HG03103 (cell line): Measurements from ENCODE around the gene PYGO2.

ENCODE experiments used
- ATAC-seq: cut with Tn5 transposase; IDR thresholded peaks from one replicate; pipeline ENCODE4 v1.9.1; 2021; ENCODE audit warnings: low read depth; ENCODE audit not compliant: unreplicated experiment

Gene PYGO2

DNA sequence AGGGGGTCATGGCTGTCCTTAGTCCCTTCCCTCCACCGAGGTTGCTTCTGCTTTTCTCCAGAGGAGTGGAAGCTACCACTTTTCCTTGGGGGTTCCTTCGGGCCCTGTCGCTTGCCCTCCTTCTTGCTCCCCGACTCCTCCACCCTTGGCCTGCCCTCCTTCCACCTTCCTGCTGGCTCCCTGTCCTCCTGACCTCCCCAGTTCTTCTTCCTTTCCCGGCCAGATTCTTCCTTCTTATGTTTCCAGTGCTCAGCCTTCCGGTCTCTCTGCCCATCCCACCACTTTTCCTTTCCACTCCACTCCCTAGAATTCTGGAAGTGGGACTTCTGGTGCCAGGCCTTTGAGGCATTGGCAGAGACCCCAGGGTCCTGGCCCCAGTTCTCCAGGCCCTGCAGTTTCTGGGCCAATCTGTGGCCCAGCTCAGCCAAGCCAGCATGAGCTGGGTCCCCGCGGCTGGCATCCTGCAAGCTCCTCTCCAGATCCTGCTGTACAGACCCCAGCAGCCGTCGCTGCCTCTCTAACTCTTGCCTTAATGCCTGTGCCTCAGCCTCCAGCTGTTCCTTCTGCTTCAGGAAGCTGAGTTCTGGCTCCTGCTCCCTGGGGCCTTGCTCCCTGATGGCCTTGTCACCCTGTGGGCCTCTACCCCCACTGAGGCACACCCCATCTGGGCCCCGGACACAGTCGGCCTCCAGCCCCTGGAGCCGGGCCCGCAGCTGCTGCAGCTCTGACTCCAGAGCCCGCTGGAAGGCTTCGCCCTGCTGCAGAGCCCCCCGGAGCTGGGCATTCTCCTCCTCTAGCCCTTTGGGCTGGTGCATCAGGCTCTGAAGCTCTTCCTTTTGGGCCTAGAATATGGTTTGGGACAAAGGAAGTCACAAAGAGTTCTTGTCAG, 15.4 kb downstream of the PYGO2 start:
- no peak for ATAC-seq

DNA sequence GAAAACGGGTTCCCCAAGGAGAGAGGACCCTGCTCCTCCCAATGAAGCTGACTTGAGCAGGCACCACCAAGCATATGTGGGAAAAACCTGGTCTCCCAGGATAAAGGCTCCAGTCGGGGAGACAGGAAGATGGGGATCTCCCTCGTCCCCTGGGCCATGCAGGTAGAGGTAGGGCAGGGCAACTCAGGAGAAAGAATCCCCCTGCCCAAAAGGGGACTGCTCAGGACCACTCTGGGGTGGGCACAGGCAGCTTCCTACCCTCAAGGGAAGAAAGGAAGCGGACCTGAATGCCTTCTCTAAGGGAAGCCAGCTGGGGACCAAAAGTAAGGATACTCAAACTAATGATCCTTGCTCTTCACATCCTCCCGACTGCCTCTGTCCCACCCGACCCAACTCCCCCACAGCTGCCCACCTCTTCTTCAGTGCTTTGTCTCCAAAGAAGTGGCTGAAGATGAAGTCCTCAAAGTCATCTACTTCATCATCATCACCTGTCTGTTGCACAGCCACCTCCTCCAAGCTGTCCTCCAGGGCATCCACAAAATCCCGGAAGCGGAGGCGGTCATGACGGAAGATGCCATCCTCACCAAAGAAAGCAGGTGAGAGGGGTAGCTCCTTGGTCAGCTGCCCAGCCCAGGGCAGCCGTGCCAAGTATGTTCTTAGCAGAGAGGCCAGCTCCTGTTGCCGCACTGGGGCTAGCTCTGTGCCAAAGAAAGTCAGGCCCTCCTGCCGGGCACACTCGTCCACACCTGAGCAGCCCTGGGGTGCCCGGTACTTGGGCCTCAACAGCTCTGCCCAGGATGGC, 16.2 kb downstream of the PYGO2 start:
- ATAC-seq, result no peak

DNA sequence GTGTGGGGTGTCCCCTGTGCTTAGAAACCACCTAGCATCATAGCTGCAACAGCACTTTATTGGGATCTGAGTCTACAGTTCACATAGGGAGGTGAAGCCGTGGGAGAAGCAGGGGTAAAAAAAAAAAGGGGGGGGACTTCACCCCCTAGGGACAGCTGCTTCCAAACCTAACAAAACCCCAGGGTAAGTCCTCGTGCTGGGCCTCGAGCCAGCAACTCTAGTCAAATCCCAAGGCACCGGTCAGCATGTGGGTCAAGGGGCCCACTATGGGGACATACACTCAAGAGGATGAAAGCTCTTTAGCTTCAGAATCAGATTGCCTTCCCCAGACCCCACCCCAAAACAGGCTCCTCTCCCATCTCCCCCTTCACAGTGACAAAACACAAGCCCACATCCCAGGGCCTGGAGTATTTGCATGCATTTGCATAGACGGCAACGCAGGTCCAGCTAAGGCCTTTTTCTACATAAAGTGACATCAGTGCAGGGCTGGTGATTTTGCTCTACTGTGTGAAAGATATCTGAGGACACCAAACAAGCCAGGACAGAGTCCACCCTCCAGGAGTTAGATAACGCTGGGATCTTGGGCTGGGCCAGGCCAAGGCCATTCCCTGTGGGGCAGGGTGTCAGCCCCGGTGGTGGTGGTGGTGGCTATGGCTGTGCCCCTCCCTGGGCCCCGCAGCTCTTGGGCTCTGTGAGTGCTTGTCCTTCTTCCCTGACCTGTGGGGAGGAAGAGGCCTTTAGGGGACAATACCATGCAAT, 17.0 kb downstream of the PYGO2 start:
- ATAC-seq, result no peak

DNA sequence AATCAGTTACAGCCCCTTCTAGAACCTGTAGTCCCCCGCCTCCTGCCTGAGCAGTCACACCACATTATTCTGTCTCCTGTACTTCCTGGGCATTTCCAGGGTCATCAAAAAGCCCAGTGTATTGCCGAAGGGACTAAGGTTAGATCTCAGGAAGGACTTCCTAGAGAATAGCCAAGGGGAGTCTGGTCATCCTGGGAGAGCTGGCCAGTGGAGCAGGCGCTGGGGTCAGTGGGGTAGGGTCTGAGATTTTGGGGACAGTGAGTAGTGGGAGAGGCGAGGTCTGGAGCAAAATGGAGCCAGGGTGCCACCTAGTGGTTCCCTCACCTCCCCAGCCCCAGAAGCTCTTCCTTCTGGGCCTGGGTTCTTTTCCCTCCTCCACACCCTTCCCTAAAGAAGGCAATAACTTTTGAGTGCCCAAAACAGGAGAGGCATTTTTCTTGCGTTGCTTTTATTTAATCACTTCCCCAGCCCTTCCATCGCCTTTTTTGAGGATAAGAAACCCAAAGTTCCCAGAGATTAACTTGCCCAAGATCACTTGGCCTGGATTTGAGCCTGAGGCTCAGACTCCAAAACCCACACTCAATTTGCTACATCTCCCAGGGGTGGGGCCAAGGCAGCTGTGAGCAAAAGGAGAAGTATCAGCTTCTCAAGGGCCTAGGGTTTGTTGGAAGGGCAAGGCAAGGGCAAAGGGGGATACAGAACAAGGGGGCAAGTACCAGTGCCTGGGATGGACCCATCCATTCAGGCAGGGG, 17.8 kb downstream of the PYGO2 start:
- no peak for ATAC-seq

DNA sequence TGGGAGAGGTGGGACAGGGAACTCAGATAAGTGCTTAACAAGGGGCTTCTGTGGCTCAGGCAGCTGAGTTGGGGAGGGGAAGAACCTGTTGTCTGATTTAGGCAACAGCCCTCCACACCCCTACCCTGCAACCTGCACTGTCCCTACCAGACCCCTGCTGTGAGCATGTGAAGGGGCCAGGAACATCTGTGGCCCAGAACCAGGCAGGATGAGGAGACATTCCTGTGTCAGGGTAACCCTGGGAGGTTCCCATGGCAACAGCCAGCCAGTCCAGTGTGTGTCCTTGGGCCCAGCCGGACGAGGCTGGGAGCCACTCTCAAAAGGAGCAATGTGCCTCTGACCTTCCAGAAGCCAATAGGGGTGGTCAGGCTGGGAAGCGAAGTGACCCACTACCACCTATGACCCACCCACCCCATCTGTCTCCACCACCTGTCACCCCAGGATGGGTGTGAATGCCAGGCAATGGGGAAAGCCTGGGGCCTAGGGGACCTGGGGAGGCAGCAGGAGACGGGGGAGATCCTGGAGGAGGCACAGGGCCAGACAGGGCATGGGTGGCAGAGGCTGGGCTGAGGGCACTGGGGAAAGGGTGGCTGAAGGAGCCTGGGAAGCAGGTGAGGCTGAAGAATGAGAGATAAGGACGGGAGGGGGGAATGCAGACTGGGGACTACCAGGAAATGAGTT, 20.1 kb downstream of the PYGO2 start:
- no peak for ATAC-seq

DNA sequence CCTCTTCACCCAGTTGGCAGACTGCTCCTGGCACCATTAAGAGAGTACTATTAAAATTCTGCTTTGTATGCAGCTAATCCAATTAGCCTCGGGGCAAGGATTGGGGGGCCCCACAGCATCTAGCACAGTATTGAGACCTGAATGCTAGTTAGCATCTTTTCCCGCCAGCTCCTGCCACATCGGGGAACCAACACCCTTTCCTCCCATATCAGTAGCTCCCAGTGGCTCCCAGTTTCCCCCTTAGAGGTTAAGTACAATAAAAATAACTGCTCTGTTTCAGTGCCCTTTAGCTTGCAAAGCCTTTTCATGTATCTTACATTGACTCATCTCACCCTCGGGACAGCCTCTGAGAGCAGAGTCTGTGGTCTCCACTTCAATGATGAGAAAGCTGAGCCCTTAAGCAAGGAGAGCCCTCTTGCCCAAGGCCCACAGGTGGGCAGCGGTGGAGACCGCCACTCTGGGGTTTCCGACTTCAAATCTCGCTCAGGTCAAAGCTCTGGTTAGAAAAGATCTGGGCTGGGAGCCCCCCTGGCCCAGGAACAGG, 20.9 kb downstream of the PYGO2 start:
- no peak for ATAC-seq

DNA sequence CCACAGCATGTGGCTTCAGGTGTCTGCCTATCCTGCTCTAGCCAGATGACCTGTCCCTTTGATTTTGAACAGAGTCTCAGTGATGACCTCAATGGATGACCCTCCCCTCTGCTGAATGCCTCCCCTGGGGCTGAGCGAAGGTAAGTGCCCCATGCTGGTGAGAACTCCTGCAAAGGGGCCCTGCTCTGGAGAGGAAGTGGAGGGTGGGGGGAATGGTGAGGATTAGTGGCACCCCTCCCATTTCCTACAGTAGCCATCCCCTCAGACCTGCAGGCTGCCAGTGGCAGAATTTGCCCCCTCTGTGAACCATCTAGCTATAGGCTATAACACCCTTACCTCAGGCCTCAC, 21.4 kb downstream of the PYGO2 start:
- no peak for ATAC-seq

DNA sequence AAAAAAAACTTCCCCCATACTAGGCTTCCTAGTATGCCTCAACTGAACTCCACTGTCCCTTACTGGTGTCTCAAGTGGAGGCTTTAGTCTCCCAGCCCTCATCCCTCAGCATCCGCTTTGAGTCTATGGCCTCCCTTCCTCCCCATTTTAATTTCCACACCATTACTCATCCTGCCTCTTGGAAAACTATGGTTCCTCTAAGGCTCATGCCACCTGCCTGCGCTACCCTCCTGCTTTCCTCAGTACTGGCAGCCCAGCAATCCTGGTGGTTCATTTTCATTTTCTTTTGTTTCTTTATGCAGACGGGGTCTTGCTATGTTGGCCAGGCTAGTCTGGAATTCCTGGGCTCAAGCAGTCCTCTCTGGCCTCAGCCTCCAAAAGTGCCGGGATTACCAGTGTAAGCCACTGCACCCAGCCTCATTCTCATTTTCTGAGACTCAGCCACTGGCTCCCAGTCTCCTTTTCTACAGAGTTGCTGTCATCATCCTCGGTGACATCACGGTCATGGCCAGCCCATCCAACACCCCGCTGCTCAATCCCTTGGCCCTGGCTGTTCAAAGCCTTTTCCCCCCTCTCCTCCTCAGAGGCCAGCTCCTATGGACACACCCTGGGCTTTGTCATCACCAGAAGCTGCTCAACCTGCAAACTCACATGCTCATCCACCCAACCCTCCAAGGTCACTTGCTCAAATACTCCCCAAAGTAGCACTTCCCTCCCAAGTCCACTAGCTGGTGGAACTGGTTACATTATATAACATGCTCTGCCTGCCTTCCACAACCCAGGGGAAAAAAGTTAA, 22.8 kb downstream of the PYGO2 start:
- no peak for ATAC-seq

DNA sequence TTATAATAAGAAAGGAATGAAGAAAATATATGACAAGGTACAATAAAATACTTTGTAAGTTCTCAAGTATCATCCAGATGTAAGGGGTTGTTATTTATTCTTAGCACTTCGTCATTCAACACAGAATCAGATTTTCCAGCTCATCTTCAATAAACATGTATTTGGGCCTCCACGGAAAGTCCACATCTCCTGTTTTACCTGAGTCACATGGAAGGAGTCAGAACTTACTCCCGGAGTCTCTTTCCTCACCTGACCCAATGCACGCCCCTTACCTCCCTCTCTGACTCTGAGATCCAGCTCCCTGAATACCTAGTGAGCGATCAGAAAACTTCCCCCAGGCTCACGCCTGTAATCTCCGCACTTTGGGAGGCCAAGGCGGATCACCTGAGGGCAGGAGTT, 23.6 kb downstream of the PYGO2 start:
- ATAC-seq, result no peak

DNA sequence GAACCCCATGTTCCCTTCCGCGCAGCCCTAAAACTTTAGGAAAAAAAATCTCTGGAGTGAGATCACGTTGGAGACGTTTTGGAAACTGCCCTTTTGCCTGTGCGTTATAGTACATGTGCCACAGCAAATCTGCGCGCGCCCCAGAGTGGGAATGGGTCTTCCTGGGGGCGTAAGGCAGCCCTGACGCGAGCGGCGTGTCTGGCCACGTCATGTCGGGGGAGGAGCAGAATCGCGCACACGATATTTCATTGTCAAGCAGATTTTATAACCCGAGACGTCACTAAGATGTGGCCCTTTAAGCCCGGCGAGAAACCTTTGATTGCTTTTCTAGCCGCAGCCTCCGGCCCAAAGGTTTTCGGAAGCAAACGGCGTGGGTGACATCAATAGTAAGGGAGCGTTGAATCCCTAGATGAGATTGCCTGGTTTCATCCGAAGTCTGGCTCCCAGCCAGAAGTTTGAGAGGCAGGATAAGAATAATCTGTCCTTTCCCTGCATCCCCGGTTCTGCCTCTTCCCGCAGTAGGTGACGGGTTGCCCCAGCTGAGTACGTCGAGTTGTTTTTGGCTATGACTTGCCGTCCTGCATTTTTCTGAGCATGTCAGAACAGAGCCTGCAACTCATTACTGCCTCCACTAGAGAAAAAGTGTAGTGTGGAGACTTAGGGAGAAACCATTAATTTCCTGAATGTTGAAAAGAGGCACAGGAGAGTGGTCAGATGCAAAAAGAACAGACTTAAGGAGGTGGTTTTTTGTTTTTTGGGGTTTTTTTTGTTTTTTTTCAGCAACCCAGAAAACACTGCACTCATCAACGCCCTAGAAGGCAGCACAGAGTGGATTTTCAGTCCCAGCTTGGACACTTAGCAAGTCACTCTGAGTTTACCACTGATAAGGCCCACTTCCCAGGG, 24.2 kb downstream of the PYGO2 start:
- peak; percentile 37 for ATAC-seq

DNA sequence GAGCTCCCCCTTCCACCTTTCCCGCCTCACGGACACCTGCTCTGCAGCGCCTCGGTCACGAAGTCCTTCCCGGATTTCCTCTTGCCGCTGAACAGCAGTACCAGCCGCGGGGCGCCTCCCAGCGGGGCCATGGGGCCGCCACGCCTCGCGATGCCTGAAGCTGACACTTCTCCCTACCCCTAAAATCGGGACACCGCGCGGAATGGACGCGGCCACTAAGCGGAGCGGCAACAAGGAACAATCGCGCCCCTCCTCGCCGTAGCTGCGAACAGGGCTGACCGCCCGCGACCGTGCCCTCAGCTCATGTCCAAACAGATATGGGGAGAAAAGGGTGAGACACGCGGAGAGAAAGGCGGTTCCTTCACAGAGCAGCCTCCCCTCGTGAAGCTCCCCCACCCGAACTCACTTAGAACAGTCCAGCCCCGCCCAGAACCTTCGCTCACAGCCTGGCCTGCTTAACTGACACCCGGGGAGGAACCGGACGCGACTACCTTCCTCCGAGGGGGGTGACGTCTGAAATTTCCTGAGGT, 25.0 kb downstream of the PYGO2 start, which contains the start of gene PMVK:
TSS of gene PMVK (minus strand) at position 165 of the 530 bp plus-strand sequence. CDS start at position 131, 34 bp downstream.
- peak; percentile 52 for ATAC-seq

DNA sequence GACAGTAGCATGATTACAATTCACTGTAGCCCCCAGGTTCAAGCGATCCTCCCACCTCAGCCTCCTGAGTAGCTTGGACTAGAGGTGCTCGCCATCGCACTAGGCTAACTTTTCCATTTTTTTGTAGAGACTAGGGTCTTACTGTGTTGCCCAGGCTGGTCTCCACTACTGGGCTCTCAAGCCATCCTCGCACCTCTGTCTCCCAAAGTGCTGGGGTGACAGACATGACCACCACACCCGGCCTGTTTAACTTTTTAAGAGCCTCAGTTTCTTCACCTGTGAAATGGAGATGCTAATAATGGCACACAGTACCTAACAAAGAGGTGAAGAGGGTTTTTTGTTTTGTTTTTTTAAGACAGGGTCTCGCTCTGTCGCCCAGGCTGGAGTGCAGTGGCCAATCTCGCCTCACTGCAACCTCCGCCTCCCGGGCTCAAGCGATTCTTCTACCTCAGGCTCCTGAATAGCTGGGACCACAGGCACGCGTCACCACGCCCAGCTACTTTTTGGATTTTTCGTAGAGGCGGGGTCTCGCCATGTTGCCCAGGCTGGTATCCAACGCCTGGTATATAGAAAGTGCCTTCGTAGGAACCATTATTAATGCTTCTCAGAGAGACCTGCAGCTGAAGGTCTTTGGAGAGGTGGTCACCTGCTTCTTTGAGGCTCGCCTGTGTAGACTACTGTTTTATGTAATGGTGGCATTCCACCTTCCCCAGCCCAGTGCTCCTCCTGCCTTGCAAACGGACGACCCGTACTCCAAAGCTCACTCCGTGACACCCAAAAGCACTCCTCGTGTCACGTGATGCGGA, 25.6 kb downstream of the PYGO2 start:
- ATAC-seq, result no peak

DNA sequence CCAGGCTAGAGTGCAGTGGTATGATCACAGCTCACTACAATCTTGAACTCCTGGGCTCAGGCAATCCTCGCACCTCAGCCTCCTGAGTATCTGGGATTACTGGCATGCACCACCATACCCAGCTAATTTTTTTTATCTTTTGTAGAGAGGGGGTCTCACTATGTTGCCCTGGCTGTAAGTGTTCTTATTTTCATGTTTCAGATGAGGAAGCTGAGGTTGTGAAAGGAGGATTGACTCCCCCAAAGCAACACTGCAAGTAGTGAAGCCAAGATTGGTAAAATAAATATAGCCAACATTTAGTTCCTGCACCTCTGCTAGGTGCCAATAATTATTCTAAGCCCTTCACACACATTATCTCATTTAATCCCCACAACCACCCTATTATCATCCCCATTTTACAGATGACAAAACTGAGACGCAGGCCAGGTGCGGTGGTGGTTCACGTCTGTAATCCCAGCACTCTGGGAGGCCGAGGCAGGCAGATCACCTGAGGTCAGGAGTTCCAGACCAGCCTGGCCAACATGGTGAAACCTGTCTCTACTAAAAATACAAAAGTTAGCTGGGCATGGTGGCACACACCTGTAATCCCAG, 27.1 kb downstream of the PYGO2 start:
- ATAC-seq, result no peak

DNA sequence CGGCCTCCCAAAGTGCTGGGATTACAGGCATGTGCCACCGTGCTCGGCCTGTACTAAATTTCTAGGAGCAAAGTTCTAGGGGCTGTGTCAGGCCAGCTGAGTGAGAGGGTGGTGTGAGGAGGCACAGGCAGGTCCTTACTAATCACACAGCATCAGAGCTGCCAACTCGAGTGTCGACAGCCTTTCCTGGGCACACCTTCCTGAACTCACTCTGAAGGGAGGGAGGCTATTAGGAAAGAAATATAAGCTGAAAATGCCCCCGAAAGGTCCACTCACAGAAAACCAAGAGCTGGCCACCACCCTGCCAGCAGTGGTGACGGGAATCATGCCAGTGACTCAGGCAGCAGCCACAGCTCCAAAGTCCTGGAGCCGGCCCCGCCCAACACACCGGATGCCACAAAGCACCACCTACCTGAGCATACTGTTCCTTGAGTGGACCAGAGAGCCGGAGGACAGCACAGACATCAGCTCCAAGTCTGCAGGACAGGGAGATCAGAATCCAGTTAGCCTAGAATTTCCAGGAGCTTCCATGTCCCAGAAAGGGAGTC, 29.6 kb downstream of the PYGO2 start:
- ATAC-seq, result no peak

DNA sequence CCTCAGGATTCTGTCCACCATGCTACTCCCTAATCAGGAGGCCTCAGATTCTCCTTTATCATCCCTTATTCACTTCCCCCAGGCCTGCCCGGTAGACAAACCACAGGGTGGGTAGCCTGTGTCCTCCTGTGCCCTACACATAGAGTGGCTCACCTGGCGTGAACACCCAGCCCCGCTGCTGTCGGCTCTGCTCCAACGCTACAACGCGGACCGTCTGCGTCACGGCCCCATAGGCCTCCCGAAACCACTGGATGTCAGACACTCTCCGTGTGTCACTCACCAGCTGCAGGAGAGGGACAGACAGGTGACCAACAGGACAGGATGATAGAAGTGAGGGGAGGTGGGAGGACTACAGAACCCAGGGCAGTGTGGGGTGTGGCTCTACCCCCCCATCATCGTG, 35.4 kb downstream of the PYGO2 start:
- ATAC-seq, result no peak
